Kidney (tissue), 14 donors: ENCODE data around the gene GABRB1. TPM values are rescaled to one million over a fixed set of nuclear protein-coding genes. Genes with fewer than 3 reads are reported as not detected.

Experiments used
- DNase-seq, 5 donors: peaks; one replicate each; pipeline ENCODE4 v3.0.0-alpha.2; 2013 to 2020
- FAIRE-seq: peaks from 2 replicates; lab custom pipeline; 2012; peaks lifted over from hg19 to GRCh38; lab: Jason Lieb, UNC
- H3K27ac ChIP-seq, 2 donors: one replicate each; pipeline ENCODE4 v1.7.0; 2013; ENCODE audit warnings: low read depth in 2 of 2, low read length in 2 of 2, inconsistent platforms in 1 of 2
- H3K27me3 ChIP-seq: one replicate; pipeline ENCODE4 v1.7.1; 2013; ENCODE audit warnings: low read length, inconsistent platforms; ENCODE audit not compliant: control insufficient read depth, insufficient read depth
- H3K36me3 ChIP-seq, 3 donors: one replicate each; pipeline versions ENCODE4 v1.7.0 to v1.7.1; 2013; ENCODE audit warnings: low read length in 3 of 3, control low read depth in 1 of 3, inconsistent platforms in 1 of 3; ENCODE audit not compliant: insufficient read depth in 3 of 3, control insufficient read depth in 2 of 3
- H3K4me1 ChIP-seq, 3 donors: one replicate each; pipeline versions ENCODE4 v1.7.0 to v1.7.1; 2013; ENCODE audit warnings: low read length in 3 of 3, inconsistent platforms in 1 of 3, low read depth in 1 of 3; ENCODE audit not compliant: control insufficient read depth in 2 of 3, insufficient read depth in 2 of 3
- H3K4me3 ChIP-seq, 3 donors: one replicate each; pipeline versions ENCODE4 v1.7.0 to v1.8.1; 2013; ENCODE audit warnings: low read length in 3 of 3, control low read depth in 1 of 3, inconsistent platforms in 1 of 3
- H3K9ac ChIP-seq, 3 donors: one replicate each; pipeline versions ENCODE4 v1.7.0 to v1.7.1; 2013; ENCODE audit warnings: low read length in 3 of 3, control low read depth in 1 of 3, inconsistent platforms in 1 of 3
- H3K9me3 ChIP-seq, 3 donors: one replicate each; pipeline versions ENCODE4 v1.7.0 to v1.7.1; 2013; ENCODE audit warnings: low read length in 3 of 3, control low read depth in 1 of 3, inconsistent platforms in 1 of 3; ENCODE audit not compliant: control insufficient read depth in 2 of 3, insufficient read depth in 1 of 3
- intact Hi-C: fragments of 100-400 bp; cut with DNase I; formaldehyde crosslinking; loops from one replicate; pipeline ENCODE4 v1.11.1; 2022
- polyA plus RNA-seq: library from polyadenylated mRNA; stranded (reverse); fragments of 350-450 nt; fragmentation: Illumina TruSeq; extraction: RNeasy Lipid Tissue Mini Kit (QIAGEN cat#74804); gene quantifications from one replicate; pipeline ENCODE4 v1.2.3, GENCODE V29; 2014; ENCODE audit warnings: low read depth, low replicate concordance; ENCODE audit not compliant: insufficient read depth
- total RNA-seq: library from RNA; stranded (reverse); fragmentation: NEBNext Ultra II Directional; extraction: Animal tissue kit (Norgen Biotek cat#: 25700); gene quantifications from one replicate; pipeline ENCODE4 v1.2.1, GENCODE V29; 2021
- TF ChIP-seq, protein P1 (sequence below): IDR thresholded peaks from 3 replicates; pipeline ENCODE4 v1.5.1; 2012; ENCODE audit warnings: mild to moderate bottlenecking, moderate library complexity, borderline replicate concordance; ENCODE audit not compliant: insufficient read depth; ENCODE audit errors: extremely low read depth
- donor health status: control.
- donor health status: control.
- donor health status: control.
- donor health status: control.
- donor health status: control.
- donor health status: DM: yes; HTN: yes; CAD: no.
- donor health status: Normal renal cell carcinoma (clear cell type).

The GABRB1 gene
- total and polyA plus RNA-seq, 2 donors from 2014 or later = 0.79 to 0.82 TPM

GRCh38 chr4:47263721-47264120 is 232.4 kb downstream of the GABRB1 start:
- TF ChIP-seq, protein P1, sequence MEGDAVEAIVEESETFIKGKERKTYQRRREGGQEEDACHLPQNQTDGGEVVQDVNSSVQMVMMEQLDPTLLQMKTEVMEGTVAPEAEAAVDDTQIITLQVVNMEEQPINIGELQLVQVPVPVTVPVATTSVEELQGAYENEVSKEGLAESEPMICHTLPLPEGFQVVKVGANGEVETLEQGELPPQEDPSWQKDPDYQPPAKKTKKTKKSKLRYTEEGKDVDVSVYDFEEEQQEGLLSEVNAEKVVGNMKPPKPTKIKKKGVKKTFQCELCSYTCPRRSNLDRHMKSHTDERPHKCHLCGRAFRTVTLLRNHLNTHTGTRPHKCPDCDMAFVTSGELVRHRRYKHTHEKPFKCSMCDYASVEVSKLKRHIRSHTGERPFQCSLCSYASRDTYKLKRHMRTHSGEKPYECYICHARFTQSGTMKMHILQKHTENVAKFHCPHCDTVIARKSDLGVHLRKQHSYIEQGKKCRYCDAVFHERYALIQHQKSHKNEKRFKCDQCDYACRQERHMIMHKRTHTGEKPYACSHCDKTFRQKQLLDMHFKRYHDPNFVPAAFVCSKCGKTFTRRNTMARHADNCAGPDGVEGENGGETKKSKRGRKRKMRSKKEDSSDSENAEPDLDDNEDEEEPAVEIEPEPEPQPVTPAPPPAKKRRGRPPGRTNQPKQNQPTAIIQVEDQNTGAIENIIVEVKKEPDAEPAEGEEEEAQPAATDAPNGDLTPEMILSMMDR = no peak
- Histone ChIP-seq H3K4me1 (no peaks in the 10 kb centered on the region), H3K27ac (no peak overlapping the region), H3K9ac (no peak overlapping the region), H3K27me3 (no peaks in the 10 kb centered on the region), H3K4me3 (no peak overlapping the region), H3K9me3 (peaks cover 0 to 2% (median 0%) of the 10 kb centered on the region in 3 donors), H3K36me3 (no peaks in the 10 kb centered on the region)
- intact Hi-C loops = no loop called here
- DNase-seq (no peak), FAIRE-seq (no peak)

DNA sequence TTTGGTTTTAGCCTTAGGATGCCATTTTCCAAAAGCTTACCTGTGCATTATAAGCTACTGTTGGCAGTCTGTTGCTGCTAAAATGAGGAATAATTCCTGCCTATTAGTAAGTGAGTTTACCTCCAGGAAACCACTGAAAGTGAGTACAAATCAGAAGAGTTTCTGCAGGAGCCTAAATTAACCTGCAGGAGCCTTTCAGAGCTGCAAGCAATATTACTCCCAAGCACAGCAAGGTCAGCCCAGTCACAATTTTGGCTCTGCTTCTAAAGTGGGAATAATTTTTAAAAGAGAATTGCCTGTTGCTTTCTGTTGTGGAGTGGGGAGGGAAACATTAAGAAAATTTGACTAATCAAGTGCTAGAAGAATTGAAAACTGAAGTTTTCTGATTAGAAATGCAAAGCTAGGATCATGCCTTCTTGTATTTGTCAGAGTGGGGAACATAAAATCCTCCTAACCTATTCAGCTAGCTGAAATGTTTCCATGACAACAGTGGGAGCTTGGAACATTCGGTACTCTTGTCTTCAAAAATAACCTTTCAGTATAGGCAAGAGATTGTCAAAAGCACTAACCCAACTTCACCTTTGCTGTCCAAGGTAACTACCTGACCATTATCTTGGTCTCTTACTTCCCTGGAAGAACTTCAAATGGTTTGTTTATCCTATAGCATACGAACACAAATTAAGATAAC is 239.0 kb downstream of the GABRB1 start:
- intact Hi-C loops = no loop called here
- FAIRE-seq (no peak), DNase-seq (peak in 2 of 5 donors; percentile 1 to 6)
- H3K4me1 ChIP-seq = no peaks in the 10 kb centered on the region
- no peaks in the 10 kb centered on the region for H3K36me3 ChIP-seq
- no peak overlapping the region for H3K9ac ChIP-seq
- no peaks in the 10 kb centered on the region for H3K9me3 ChIP-seq
- H3K4me3 ChIP-seq = no peak overlapping the region
- TF ChIP-seq, protein P1 = no peak
- no peaks in the 10 kb centered on the region for H3K27me3 ChIP-seq
- H3K27ac ChIP-seq = no peak overlapping the region

GRCh38 chr4:47271291-47271690 is 239.9 kb downstream of the GABRB1 start:
- TF ChIP-seq, protein P1 = no peak
- FAIRE-seq = no peak
- DNase-seq = no peak

More at GRCh38 chr4:47271291-47271690, 239.9 kb downstream of the GABRB1 start:
- no peak overlapping the region for H3K9ac ChIP-seq
- H3K27me3 ChIP-seq = no peaks in the 10 kb centered on the region
- no peaks in the 10 kb centered on the region for H3K36me3 ChIP-seq
- intact Hi-C loops = no loop called here
- no peaks in the 10 kb centered on the region for H3K9me3 ChIP-seq
- no peak overlapping the region for H3K27ac ChIP-seq
- H3K4me1 ChIP-seq = no peaks in the 10 kb centered on the region
- no peak overlapping the region for H3K4me3 ChIP-seq
